Measurements from ENCODE around the gene PRG2.

Gene PRG2

DNA sequence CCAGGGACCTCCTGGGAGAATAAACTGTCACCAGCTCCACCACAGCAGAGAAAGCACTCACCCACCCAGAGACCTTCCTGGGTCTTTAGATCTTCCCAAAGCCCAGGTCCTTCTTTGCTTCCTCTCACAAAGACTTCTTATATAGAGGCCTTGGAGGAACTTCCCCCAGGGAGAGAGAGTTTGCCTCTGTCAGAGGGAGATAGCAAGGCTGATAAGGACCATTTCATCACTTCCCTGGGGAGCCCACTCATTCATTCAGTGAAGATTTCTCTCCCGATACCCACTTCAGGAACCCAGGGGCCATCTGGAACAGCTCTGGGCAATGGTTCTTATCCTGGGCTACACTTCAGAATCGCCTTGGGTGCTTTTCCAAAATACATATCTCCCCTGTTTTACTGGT lies at the start of gene PRG2:
Gene PRG2 (minus strand): TSS at position 116 of the 400 bp plus-strand sequence. CDS start 706 bp downstream, outside the sequence.
- no peak for DNase-seq (ENCODE audit: low spot score)

- no peak for DNase-seq (ENCODE audit: low spot score)
Measured at GRCh38 chr11:57439786-57440185, 49.3 kb upstream of the PRG2 start.

- no peak for DNase-seq (ENCODE audit: low spot score)
Measured at GRCh38 chr11:57438345-57439285, 48.2 kb upstream of the PRG2 start.

DNA sequence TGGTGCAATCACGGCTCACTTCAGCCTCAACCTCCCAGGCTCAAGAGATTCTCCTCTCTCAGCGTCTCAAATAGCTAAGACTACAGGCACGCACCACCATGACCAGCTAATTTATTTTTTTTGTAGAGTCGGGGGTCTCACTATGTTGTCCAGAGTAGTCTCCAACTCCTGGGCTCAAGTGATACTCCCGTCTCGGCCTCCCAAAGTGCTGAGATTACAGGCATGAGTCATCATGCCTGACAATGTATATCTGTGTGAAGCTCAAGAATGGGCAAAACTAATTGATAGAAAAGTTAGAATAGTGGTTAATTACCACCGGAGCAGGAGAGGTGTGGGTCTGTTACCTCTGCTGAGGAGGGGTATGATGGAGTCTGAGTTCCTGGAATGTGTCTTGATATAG lies 45.6 kb upstream of the PRG2 start:
- no peak for DNase-seq (ENCODE audit: low spot score)

DNA sequence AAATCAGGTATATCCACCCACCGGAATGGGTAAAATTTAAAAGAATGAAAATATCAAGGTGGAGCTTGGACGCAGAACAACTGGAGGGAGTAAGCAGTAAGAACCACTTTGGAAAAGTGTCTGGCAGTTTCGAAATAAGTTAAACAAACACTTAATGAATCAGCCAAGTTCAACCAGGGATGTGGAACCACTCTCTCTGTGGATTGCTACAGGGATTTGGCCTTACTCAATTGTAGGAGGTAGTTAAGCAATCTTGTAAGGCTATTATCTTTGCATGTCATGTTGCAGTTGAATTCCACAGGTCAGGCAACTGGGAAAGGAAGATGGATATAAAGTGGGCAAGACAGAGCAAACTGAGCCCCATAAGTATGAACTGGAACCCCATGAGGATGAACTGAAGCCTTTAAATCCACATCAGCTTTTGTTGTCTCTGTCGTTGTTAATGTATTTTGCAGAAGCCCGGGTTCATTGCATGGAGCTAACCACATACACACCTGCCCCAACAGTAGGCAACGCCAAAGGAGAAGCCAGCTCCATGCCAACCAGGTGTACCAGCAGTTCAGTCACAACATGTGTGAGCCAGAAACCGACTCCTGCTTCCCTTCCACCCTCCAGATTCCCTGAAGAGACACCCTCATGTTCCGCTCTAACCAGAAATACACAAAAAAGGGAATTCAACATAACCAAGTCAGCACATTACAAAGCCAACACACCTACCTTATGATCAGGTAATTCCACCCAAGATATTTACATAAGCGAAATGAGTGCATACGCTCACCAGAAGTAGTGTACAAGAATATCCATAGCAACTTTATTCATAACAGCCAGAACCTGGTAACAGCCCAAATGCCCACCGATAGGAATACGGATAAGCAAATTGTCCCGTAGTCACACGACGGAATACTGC lies 44.4 kb upstream of the PRG2 start:
- no peak for DNase-seq (ENCODE audit: low spot score)

- no peak for DNase-seq (ENCODE audit: low spot score)
Measured at GRCh38 chr11:57432714-57433163, 42.3 kb upstream of the PRG2 start.

DNA sequence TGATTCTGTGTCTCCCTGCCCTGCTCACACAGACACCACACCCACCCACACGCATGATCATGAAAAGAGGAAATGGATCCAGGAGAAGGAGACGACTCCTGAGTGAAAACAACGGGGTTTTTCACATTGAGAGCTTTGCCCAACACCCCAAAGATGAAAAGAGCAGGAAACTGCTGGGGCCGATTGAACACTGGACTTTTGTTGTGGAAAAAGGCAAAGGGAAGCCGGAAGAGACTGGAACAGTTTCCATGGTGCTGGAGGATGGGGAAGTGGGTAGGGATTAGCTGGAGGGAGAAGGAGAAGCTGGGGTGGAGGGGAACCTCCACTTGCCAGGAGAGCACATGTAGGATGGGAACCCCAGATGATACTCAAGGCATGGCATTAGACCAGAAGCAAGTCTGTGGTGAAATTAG lies 41.7 kb upstream of the PRG2 start:
- DNase-seq (ENCODE audit: low spot score), result no peak

DNA sequence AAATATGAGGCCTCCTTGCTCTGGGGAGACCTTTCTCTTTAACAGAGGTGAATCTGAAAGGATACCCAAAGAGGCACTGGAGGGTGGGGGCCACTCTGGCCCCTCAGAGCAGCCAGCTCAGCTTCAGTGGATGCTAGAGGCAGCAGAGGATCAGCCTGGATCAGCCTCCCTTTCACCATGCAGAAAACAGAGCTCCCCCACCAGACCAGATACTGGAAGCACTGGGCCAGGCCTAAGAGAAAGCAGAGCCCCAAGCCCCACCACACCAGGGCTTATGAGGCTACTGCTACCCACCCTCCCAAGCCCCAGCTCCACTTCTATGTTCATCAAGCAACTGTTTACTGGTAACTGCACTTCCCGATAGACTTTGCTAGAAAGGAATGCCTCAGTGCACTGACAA lies 40.5 kb upstream of the PRG2 start:
- DNase-seq (ENCODE audit: low spot score), result no peak

DNA sequence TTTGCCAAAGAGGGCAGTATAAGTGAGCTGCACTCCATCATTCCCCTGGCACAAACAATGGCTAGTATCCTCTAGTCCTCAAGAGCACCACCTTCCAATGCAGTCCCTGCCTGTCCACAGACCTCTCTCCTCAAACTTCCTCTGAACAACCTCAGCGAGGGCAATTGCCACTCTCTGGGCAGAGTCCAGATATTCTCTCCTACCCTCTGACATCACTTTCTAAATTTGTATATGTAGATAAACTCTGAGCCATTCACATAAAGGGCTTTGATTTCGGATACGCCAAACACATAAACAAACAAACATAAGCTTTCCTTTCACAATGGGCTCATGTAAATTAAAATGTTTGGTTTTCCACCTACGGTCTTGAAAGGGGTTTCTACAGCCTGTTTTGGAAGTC lies 39.5 kb upstream of the PRG2 start:
- no peak for DNase-seq (ENCODE audit: low spot score)

DNA sequence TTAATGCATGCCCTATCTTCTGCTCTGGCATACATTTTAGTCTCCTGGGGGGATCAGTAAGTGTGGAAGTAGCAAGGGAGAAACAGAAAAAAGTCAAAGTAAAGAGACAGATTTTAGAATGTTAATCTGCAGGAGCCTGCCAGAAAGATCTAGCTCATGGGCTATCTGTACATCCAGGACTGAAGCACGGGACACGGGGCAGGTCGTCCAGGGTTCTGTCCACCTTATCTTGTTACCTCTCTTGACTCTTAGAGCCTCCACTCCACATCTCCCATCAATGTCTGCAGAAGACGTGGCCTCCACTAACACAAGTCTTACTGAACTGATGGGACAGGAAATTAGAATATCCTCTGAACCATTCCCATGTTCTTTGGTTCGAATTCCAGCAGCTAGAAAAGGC lies 38.2 kb upstream of the PRG2 start:
- DNase-seq (ENCODE audit: low spot score), result no peak

DNA sequence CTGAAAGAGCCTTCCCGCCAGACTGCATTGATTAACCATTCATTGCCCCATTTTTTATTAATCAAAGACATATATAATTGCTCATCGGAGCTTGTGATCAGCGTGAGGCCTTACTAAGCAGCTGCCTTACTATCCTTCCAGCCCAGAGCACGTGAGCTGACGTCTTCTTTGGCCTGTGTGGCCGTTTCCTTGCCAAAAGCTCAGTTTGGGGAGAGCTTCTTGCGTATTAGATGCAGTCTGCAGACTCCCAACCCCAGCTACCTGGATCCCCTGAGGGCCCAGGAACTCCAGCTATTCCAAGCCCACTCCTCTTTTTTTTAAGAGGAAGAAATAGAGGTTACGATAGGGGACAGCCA lies 37.3 kb upstream of the PRG2 start:
- no peak for DNase-seq (ENCODE audit: low spot score)

GRCh38 chr11:57426929-57427726 lies 36.7 kb upstream of the PRG2 start, which contains the start of gene SLC43A3:
SLC43A3 (minus strand) TSS chr11:57427121; CDS start chr11:57426172, 949 bp downstream.
- DNase-seq (ENCODE audit: low spot score), result peak; percentile 60

GRCh38 chr11:57426439-57426928 lies 36.0 kb upstream of the PRG2 start:
- no peak for DNase-seq (ENCODE audit: low spot score)

- no peak for DNase-seq (ENCODE audit: low spot score)
Measured at GRCh38 chr11:57425565-57426438, 35.4 kb upstream of the PRG2 start.

GRCh38 chr11:57424792-57425564 lies 34.5 kb upstream of the PRG2 start:
- peak; percentile 86 for DNase-seq (ENCODE audit: low spot score)

- DNase-seq (ENCODE audit: low spot score), result no peak
Measured at GRCh38 chr11:57424137-57424791, 33.8 kb upstream of the PRG2 start.

DNA sequence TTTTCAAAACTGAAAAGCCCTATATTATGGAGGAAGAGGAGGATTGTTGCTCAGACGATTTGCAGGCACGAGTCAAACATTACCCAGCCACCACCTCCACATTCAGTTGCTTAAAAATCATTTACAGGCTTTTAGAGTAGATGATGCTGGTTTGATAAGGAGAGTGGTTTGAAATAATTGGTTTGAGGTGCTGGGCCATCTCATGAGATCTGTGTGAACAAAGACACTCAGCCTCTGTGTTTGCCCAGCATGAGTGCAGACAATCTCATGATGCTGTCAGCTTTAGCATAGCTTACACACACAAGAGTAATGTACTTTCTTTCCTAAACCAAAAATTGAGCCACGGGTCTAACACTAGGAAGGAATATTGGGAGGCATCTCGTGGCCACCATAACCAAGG lies 32.2 kb upstream of the PRG2 start:
- DNase-seq (ENCODE audit: low spot score), result no peak

DNA sequence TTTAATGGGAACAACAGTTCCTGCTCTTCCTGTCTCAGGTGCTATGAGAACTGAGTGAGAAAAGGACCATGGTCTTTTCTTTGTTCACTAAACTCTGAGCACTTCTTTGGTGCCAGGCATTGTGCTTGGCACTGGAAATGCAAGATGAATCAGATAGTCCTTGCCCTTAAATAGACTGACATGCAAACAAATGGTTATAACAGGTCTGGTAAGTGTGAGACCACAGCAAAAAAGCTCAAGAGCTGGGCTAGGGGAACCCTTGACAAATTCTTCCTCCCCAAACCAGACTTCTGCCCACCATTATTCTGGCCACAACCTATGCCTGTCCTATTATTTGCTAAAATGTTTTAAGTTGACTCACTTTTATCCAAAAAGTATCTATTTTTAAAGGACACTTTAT lies 31.4 kb upstream of the PRG2 start:
- no peak for DNase-seq (ENCODE audit: low spot score)

DNA sequence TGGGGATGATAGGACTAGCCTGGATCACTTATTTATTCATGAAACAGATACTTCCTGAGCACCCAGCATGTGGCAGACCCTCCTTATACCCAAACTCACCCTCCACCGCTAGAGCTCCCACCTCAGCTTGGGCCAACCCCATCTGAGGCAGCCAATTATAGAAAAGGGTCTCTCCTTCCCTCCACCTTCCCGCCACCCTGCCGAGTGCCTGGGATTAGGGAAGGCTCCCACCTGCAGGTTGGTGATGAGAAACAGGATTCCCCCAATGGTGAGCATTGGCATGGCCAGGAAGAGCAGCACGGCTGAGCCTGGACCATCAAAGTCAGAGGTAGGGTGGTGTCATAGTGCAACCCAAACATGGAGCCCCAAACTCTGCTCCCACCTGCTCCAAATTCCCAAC lies 30.6 kb upstream of the PRG2 start:
- no peak for DNase-seq (ENCODE audit: low spot score)
